Vagina (tissue), 2 donors: ENCODE results near the gene TLK2. TPM values are rescaled to one million over a fixed set of nuclear protein-coding genes. Genes with fewer than 3 reads are reported as not detected.

Experiments used
- DNase-seq, 2 donors: peaks; one replicate each; pipeline ENCODE4 v3.0.0-alpha.2; 2017; ENCODE audit errors: extremely low spot score in 2 of 2
- H3K27ac ChIP-seq: fragments of 200-600 bp; sonication (generic); one replicate; pipeline ENCODE4 v1.5.1; 2019
- H3K27me3 ChIP-seq: fragments of 200-600 bp; sonication (generic); one replicate; pipeline ENCODE4 v1.5.1; 2019
- H3K36me3 ChIP-seq, 2 donors: fragments of 200-600 bp; sonication (generic); one replicate each; pipeline ENCODE4 v1.5.1; 2017 to 2019
- H3K4me1 ChIP-seq: fragments of 200-600 bp; sonication (generic); one replicate; pipeline ENCODE4 v1.5.1; 2019
- H3K4me3 ChIP-seq, 2 donors: fragments of 200-600 bp; sonication (generic); 1 replicate in 1 of 2; 2 replicates in 1 of 2; pipeline ENCODE4 v1.5.1; 2016 to 2019
- H3K9me3 ChIP-seq: fragments of 200-600 bp; sonication (generic); one replicate; pipeline ENCODE4 v1.5.1; 2019
- POLR2A ChIP-seq, 2 donors: fragments of 450-650 bp; IDR thresholded peaks; one replicate each; pipeline ENCODE4 v1.6.1; 2017; ENCODE audit warnings: antibody characterized with exemption in 2 of 2, mild to moderate bottlenecking in 2 of 2, moderate library complexity in 2 of 2
- POLR2AphosphoS5 ChIP-seq, 2 donors: sonication (generic); formaldehyde crosslinking; IDR thresholded peaks; one replicate each; pipeline ENCODE4 v1.9.0; 2017; ENCODE audit warnings: antibody characterized with exemption in 2 of 2, mild to moderate bottlenecking in 2 of 2, low read depth in 1 of 2; ENCODE audit not compliant: insufficient read depth in 1 of 2
- intact Hi-C: fragments of 100-400 bp; cut with DNase I; formaldehyde crosslinking; loops from one replicate; pipeline ENCODE4 v1.15.1; 2023
- small RNA-seq: library from RNA; depleted of rRNA; stranded (forward); fragments of <200 nt; gene quantifications from one replicate; pipeline ENCODE3, GENCODE V24; 2016
- total RNA-seq: library from RNA; depleted of rRNA; stranded (reverse); fragments of >200 nt; gene quantifications from one replicate; pipeline ENCODE4 v1.2.3, GENCODE V29; 2016

The TLK2 gene
- total RNA-seq, 1 donor from 2014 or later, result 40.3 TPM

DNA sequence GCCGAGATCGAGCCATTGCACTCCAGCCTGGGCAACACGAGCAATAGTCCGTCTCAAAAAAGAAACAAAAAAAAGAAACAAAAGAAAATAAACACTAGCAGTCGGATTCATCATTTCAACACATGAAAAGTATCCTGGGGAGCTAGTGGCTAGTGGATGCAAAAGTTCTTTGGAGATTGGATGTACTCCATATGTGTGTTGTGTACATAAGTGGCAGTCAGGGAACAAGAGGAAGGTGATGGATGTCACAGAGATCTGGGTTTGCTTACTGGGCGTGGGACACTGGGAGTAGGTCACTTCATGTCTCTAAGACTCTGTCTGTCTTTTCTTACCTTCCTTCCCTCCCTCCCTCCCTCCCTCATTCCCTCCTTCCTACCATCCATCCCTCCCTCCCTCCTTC lies 184.2 kb downstream of the TLK2 start:
- H3K4me1 ChIP-seq, result peaks cover 3% of the 10 kb centered on the region
- intact Hi-C loops, result no loop called here
- H3K27ac ChIP-seq, result no peak overlapping the region
- TF ChIP-seq POLR2AphosphoS5 (IDR thresholded peaks at IDR 0.05; ENCODE audit: insufficient read depth in 1 of 2, low read depth in 1 of 2) (no peak), POLR2A (IDR thresholded peaks at IDR 0.05) (no peak)
- peaks cover 5% of the 10 kb centered on the region for H3K9me3 ChIP-seq
- no peak for DNase-seq
- H3K27me3 ChIP-seq, result no peaks in the 10 kb centered on the region
- H3K36me3 ChIP-seq, result peaks cover 0 to 20% of the 10 kb centered on the region in 2 donors
- no peak overlapping the region for H3K4me3 ChIP-seq

Small RNA genes within 50 kb of the gene (small RNA-seq; reads per million reads assigned to genes)
- gene RF00019, result not detected

Other genes starting within 250 kb of the TLK2 start
- not detected for gene EFCAB3, start 98.3 kb upstream of the TLK2 start, total RNA-seq
- gene METTL2A, start 54.9 kb upstream of the TLK2 start, total RNA-seq, result 14.0 TPM
- gene MRC2, start 148.8 kb downstream of the TLK2 start, total RNA-seq, result 89.4 TPM